AG10803 (cell line): ENCODE data around the gene FUT2.
A peak's percentile ranks its signal among the peaks of the same experiment; 100 is the strongest.

ENCODE experiments used
- DNase-seq: peaks from one replicate; pipeline ENCODE4 v3.0.0; 2010; ENCODE audit warnings: low read depth
- H3K4me3 ChIP-seq: 2 replicates; pipeline ENCODE4 v1.5.1; 2011; ENCODE audit warnings: mild to moderate bottlenecking, low read length, control low read depth
- TF ChIP-seq, protein P1 (sequence below): conservative IDR thresholded peaks from 2 replicates; pipeline ENCODE4 v1.5.1; 2011; ENCODE audit warnings: mild to moderate bottlenecking, low read length, control low read depth, inconsistent platforms

FUT2 gene

DNA sequence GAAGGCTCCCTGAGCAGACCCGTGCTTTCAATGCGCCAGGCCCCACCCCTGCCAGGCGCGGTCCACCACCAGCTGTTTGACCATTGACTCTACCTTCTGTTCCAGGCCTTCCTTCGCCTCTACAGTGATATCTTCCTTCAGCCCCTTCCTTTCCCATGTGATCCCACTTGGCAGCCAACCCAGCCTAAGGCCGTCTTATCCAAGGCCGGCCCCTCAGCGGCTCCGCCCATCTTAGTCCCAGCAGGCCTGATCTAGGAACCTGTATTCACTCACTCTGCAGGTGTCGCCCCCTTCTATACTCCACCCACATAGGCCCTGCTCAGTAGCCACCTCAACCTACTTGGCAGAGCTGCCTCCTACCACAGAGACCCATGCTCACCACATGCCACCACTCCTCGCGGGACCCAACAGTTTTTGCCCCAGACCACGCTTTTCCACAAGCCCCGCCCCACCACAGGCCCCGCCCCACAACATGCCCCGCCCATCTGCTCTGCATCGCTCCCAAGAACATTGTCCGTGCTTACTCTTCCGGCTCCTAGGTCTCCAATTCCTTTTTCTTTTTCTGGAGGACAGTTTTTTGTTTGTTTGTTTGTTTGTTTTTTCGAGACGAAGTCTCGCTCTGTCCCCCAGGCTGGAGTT lies 41.7 kb downstream of the FUT2 start:
- no peak for DNase-seq
- TF ChIP-seq, protein P1, sequence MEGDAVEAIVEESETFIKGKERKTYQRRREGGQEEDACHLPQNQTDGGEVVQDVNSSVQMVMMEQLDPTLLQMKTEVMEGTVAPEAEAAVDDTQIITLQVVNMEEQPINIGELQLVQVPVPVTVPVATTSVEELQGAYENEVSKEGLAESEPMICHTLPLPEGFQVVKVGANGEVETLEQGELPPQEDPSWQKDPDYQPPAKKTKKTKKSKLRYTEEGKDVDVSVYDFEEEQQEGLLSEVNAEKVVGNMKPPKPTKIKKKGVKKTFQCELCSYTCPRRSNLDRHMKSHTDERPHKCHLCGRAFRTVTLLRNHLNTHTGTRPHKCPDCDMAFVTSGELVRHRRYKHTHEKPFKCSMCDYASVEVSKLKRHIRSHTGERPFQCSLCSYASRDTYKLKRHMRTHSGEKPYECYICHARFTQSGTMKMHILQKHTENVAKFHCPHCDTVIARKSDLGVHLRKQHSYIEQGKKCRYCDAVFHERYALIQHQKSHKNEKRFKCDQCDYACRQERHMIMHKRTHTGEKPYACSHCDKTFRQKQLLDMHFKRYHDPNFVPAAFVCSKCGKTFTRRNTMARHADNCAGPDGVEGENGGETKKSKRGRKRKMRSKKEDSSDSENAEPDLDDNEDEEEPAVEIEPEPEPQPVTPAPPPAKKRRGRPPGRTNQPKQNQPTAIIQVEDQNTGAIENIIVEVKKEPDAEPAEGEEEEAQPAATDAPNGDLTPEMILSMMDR: no peak

DNA sequence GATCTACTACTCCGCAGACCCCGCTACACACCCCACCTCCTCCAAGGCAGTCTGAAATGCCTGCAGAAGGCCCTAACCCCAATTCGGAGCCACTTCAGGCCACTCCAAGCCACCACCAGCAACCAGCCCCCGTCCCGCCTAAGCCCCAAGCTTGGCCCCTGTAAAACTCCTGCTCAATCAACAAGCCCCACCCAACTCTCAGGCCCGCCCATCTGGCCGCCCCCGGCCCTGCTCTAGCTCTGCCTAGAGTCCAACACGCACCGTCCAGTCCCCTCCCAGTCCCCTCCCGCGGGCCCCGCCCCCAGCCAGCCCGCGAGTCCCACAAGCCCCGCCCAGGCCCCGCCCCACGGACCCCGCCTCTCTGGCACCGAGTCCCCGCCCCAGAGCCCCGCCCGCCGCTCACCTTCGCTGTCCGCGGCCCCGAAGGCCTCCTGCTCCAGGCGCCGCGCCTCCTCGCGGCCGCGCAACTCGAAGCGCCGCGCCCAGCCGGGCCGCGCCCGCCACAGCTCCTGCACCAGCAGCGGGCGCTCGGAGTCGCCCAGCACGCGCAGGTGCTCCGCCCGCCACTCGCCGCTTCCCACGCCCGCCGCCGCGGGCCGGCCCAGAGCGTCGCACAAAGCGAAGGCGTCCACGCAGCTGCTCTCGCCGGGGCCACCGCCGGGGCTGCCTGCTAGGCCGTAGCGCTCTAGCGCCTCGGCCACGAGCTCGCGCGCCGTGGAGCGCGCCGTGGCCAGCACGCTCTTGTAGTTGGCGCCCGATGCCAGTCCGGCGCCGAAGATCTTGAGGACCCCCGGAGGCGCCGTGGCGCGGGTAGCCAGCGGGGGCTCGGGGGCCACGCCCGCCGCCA lies 43.0 kb downstream of the FUT2 start:
- TF ChIP-seq, protein P1: no peak
- peak overlapping the region; percentile 29 for H3K4me3 ChIP-seq
- DNase-seq: peak; percentile 45

More for the DNA sequence above, 41.7 kb downstream of the FUT2 start:
- H3K4me3 ChIP-seq: no peak overlapping the region

DNA sequence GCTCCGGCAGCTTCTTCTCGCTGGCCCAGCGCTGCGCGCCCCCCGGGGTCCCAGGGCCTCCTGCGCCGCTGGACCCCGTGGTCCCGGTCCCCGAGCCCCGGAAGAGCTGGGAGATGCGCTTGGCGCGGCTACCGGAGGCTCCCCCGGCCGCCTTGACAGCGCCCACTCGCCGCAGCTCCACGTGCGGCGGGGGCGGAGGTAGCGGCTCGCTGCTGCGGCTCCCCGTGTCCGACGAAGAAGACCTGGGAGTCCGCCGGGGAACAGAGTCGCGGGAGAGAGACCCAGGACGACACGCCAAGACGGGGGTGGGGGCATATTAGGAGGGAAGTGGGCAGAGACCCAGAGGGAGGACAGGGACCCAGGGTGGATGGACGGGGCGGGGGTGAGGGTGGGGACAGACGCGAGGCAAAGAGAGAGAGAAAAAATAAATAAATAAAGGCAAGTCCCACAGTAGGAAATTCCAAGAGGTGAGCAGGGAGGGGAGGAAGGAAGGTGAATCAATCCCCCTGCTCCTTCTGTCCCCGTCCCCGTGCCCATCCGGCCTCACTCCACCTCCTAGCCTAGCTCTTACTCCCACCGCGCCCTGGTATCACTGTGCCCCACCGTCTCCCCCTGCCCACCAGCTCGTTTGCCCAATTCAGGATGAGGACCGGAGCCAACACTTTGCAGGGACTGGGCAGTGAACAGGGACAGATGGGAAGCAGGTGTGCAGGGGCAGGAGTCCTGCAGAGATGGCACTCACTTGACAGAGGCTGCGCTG lies 43.8 kb downstream of the FUT2 start:
- DNase-seq: no peak
- TF ChIP-seq, protein P1: no peak
- no peak overlapping the region for H3K4me3 ChIP-seq

DNA sequence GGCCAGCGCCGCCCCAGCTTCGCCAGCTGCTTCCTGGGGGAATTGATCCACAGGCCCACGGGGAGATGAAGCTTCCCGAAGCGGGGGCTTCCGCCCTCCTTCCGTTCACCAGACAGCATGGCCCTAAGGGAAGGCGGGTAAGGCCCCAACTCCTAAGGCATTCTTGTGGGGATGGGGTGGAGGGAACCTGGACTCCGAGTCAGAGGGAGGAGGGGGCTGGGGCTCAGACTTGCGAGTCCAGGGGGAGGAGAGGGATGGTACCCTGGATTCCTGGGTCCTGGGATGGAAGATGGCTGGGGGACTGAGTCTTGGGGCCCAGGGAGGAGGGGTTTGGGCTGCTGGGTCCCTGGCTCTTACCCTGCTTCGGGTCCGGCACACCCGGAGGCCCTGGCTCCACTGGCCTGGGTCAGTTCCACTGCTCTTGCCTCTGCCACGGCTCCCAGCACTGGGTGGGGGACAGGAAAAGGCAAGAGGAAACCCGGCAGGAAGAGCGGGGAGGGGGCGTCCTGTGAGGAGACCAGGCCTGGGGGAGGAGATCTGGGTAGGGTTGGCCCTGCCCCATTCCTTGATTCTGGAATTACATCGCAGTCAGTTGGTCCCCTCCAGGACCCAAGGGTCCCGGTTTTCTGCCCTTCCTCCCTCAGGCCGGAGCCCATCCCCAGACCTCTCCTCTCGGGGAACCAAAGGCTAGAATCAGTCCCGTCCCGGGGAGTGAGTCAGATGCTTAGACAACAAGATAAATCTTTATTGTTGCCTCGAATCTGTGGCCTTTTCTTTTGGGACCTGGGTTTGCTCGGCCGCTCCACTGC lies 44.6 kb downstream of the FUT2 start, which contains the start of gene RASIP1:
TSS of gene RASIP1 (minus strand) at position 447 of the 809 bp plus-strand sequence. CDS start at position 119, 328 bp downstream.
- TF ChIP-seq, protein P1: no peak
- no peak within 1 kb of the TSS for H3K4me3 ChIP-seq
- DNase-seq: no peak

DNA sequence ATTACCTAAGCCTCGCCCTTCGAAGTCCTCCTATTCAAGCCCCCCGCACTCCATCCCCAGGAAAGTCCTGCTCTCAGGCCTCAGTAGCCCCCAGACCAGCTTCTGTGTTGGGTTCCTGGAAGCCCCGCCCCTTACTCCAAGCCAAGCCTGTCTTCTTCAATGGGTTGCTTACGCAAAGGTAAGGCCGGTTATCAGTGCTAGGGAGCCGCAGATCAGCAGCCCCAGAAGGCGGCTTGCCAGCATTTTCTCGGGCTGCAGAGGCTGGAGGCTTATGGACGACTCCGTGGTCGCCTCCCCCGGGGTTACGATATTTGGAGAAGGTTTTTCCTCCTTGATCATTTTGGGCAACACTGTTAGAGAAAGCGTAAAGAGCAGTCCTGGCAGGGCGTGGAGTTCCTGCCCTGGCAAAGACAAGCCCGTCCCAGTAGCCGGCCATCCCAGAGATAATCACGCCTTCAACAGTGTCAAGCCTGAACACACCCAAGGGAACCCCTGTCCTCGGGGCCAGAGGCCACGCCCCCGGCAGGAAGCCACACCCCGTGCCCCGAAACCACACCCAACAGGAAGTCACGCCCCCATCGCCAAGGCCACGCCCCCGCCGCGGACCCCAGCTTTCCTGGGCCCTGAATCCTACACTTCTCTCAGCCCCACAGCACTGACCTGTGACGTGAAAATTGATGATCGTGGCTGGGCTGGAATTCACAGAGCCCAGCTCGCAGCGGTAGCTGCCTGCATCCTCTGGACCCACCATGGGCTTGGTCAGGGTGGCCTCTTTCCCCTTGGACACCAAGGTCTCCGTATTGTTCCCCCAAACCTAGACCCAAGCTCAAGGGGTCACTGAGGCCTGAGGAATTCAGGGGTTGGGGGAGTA lies 45.6 kb downstream of the FUT2 start:
- DNase-seq: no peak
- TF ChIP-seq, protein P1: no peak
- no peak overlapping the region for H3K4me3 ChIP-seq

DNA sequence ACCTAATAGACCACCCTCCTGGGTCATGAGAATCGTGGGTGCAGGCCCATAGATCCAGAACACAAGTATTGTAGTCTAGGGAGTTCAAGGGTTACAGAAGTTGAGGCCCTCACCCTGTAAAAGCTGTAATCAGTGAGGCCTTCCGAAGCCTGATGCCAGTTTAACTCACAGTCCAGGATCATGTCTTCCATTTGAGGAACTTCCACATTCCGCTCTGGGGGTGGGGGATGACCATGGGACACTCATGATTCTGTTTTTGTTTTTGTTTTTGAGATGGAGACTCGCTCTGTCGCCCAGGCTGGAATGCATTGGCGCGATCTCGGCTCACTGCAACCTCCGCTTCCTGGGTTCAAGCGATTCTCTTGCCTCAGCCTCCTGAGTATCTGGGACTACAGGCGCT lies 46.3 kb downstream of the FUT2 start:
- no peak overlapping the region for H3K4me3 ChIP-seq
- TF ChIP-seq, protein P1: no peak
- DNase-seq: no peak
